ENCODE results near the gene HMGN4.

HMGN4 gene

DNA sequence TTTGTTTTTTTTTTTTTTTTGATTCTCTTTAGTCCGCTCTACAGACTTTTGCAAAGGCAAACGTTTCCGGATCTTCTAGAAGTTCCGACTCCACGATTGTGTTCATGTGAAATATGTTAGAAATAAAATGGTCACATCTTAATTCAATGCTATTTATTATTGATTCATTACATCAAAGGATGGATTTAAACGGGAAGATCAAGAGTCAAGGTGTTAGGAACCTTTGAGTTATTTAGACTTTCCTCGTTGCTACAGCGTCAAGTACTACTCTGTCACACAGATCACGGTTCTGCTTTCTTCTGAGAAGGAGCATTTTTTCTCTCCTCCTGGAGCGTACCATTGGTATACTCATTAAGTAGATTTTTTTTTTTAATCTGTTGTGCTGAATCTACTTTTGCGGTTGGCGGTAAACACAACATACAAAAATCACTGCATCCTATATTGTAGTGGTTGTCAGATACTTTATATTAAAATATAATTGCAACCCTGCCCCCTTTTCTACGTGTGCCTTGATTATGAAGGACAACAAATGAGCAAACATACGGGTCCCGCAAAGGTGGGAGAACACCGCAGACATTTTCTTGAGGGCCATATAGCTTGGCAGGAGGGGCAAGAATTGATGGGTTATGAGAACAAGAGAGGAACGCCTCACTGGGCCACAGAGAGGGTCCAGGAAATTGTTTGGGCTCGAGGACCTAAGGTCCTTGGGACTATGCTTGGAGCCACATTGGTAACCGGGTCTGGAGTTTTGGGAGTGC lies 17.5 kb downstream of the HMGN4 start:
- H3K27ac ChIP-seq = no peak overlapping the region

DNA sequence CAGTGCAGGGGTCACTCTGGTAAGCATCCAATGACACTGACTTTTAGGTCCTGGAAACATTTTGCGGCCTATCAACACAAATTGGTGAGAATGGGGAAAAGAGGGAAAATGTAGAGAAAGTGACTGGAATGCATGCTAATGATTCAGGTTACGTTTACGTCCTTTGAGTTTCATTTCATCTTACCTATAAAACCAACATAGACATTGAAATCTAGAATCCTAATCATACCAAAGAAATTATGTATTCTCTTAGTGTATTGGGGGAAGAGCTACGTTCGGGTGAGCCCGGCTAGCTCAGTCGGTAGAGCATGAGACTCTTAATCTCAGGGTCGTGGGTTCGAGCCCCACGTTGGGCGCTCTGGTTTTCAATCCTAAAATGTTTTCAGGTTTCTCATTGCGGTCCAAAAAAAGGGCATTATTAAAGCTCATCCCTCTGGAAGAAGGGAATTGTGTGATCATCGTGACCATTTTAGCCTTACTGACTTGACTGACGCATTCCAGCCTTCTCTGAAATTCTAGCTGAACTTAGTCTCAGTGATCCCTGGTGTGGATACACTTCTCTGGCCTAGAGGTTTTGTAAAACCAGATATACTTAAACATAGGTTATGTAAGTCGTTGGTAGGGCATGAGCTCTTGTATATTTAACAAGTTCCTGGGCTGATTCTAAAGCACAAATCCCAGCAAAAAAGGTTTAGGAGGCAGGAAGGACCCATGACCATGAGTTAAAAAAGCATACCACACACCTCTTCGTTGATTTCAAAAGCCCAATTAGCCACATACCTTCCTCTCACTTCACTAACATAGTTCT lies 18.3 kb downstream of the HMGN4 start:
- H3K27ac ChIP-seq = no peak overlapping the region

More for the DNA sequence above, 17.5 kb downstream of the HMGN4 start:
- TF ChIP-seq, protein P1, sequence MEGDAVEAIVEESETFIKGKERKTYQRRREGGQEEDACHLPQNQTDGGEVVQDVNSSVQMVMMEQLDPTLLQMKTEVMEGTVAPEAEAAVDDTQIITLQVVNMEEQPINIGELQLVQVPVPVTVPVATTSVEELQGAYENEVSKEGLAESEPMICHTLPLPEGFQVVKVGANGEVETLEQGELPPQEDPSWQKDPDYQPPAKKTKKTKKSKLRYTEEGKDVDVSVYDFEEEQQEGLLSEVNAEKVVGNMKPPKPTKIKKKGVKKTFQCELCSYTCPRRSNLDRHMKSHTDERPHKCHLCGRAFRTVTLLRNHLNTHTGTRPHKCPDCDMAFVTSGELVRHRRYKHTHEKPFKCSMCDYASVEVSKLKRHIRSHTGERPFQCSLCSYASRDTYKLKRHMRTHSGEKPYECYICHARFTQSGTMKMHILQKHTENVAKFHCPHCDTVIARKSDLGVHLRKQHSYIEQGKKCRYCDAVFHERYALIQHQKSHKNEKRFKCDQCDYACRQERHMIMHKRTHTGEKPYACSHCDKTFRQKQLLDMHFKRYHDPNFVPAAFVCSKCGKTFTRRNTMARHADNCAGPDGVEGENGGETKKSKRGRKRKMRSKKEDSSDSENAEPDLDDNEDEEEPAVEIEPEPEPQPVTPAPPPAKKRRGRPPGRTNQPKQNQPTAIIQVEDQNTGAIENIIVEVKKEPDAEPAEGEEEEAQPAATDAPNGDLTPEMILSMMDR (conservative IDR thresholded peaks at IDR 0.05) = no peak

DNA sequence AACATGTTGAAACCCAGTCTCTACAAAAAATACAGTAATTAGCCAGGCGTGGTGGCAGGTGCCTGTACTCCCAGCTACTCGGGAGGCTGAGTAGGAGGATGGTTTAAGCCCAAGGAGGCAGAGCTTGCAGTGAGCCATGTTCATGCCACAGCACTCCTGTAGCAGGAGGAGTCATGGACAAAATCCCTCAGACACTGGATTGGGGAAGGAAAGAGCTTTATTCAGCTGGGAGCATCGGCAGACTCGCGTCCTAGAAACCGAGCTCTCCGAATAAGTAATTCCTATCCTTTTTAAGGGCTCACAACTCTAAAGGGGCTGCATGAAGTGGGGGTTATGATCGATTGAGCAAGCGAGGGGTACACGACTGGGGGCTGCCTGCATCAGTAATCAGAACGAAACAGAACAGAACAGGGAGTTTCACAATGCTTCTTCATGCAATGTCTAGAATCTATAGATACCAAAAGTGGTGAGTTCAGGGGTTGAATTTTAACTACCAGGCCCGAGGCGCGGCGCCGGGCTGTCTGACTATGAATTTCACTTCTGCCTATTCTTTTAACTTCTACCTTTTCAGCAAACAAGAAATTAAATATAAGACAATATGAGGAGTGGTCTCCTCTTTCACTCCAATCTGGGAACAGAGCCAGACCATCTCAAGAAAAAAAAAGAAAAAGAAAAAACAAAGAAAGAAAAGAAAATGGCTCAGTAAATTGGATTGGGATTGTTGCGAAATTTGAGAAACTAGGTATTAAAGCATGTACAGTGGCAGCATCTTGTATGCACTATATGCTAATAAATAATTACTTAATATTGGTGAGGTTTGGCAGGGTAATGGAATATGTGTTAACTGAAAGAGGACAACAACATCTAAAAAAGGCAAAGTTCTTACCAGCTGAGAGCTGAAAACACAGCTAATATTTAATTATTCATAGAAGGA lies 23.6 kb downstream of the HMGN4 start:
- no peak overlapping the region for H3K27ac ChIP-seq
- TF ChIP-seq, protein P1 (conservative IDR thresholded peaks at IDR 0.05) = no peak

More for the DNA sequence above, 18.3 kb downstream of the HMGN4 start:
- TF ChIP-seq, protein P1 (conservative IDR thresholded peaks at IDR 0.05) = no peak

DNA sequence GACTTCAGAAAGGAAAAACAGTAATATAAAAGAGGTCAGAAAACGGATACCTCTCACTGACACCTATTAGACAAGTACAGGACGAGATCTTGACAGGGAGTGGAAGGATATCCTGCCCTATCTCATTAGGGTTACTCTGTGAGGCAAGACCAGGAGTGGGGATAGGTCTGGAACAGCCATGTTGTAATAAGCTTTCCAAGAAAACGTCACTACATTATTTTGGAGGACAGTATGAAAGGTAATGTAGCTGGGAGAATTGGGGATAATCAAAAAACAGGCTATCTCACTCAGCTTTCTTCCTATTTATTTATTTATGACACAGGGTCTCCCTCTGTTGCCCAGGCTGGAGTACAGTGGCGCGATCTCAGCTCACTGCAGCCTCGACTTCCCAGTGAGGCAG lies 25.3 kb downstream of the HMGN4 start:
- TF ChIP-seq, protein P1 (conservative IDR thresholded peaks at IDR 0.05) = no peak
- no peak overlapping the region for H3K27ac ChIP-seq

DNA sequence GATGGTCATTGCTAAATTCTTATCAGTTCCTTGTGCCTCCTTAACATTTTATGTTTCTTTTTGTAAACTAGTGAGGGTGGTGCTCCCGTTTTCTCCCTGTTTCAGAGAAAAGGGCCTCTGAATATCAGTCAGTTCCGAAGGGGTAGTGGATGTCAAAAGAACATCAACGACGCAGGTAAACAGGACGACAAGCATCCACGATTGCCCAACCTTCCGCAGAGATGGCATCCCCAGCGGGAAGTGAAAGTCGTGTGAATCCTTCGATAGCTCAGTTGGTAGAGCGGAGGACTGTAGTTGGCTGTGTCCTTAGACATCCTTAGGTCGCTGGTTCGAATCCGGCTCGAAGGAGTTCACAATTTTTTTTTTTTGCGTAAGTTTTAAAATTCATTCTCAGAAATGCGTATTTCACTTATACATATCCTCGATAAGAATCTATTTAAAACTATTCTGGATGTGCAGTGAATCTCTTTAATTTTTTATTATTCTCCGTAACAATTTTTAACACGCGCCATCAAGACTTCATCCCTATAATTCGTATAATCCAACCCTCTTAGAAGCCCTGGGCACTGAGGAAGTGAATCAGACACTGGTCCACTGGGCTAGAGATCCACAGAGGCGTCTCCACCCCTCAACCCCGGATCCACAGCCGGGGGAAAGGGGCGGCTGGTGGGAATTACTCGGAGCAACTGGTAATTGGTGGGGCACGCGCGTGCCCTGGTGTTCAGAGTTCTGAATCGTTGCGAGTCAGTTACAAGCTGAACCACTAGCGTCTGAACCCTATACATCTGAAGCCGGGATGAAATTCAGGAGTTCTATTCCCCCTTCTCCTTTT lies 30.7 kb downstream of the HMGN4 start:
- H3K27ac ChIP-seq = peak overlapping the region; percentile 46; the same call in 1 of the 2 replicates
- TF ChIP-seq, protein P1 (conservative IDR thresholded peaks at IDR 0.05) = no peak

DNA sequence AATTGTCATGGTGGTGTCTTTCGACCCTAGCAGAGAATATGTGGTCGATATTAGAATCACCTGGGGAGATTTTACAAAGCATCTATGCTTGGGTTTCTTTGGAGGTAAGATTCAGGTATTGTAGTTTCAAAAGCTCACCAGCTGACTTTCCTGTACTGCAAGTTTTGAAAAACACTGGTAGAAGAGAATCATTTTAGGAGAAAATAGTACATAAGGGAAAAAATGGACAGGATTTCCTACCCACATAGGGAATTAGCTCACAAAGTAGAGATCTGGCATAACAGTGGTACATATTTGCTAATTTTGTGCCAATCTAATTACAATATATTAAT lies 31.2 kb downstream of the HMGN4 start:
- no peak overlapping the region for H3K27ac ChIP-seq
- TF ChIP-seq, protein P1 (conservative IDR thresholded peaks at IDR 0.05) = no peak

Measured in VCaP (cell line).